Smooth muscle cell of the brain vasculature (primary cell): ENCODE results near the gene DDX11.
"Not testable (repeated sequence)": the region's sequence is repeated elsewhere in the genome, so short reads cannot be mapped to it uniquely, and the experiment has no call there.

ENCODE experiments used
- DNase-seq: peaks from one replicate; pipeline ENCODE4 v3.0.0-alpha.2; 2012; ENCODE audit warnings: low read depth, low spot score

DDX11 gene

GRCh38 chr12:31066196-31066595 is 7.5 kb upstream of the DDX11 start:
- not testable (repeated sequence) for DNase-seq

- DNase-seq: not testable (repeated sequence)
Observed at GRCh38 chr12:31067656-31068055, 6.0 kb upstream of the DDX11 start.

- DNase-seq: not testable (repeated sequence)
Observed at GRCh38 chr12:31070971-31071740, 2.5 kb upstream of the DDX11 start.

GRCh38 chr12:31072962-31073361 is 698 bp upstream of the DDX11 start:
- not testable (repeated sequence) for DNase-seq

GRCh38 chr12:31074333-31074874 is 744 bp downstream of the DDX11 start:
- DNase-seq: not testable (repeated sequence)

GRCh38 chr12:31076150-31076549 is 2.5 kb downstream of the DDX11 start:
- not testable (repeated sequence) for DNase-seq

GRCh38 chr12:31077095-31077494 is 3.4 kb downstream of the DDX11 start:
- not testable (repeated sequence) for DNase-seq

GRCh38 chr12:31077998-31078397 is 4.3 kb downstream of the DDX11 start:
- DNase-seq: not testable (repeated sequence)

- not testable (repeated sequence) for DNase-seq
Observed at GRCh38 chr12:31079421-31079820, 5.8 kb downstream of the DDX11 start.

- DNase-seq: peak; percentile 33
Observed at GRCh38 chr12:31080221-31080620, 6.6 kb downstream of the DDX11 start.

GRCh38 chr12:31081274-31081673 is 7.6 kb downstream of the DDX11 start:
- DNase-seq: not testable (repeated sequence)

- not testable (repeated sequence) for DNase-seq
Observed at GRCh38 chr12:31084241-31084640, 10.6 kb downstream of the DDX11 start.

- DNase-seq: not testable (repeated sequence)
Observed at GRCh38 chr12:31086032-31086431, 12.4 kb downstream of the DDX11 start.

GRCh38 chr12:31087486-31087885 is 13.8 kb downstream of the DDX11 start:
- DNase-seq: not testable (repeated sequence)

GRCh38 chr12:31087956-31088355 is 14.3 kb downstream of the DDX11 start:
- DNase-seq: not testable (repeated sequence)

- DNase-seq: no peak
Observed at GRCh38 chr12:31089072-31089471, 15.4 kb downstream of the DDX11 start.

GRCh38 chr12:31091629-31092028 is 18.0 kb downstream of the DDX11 start:
- not testable (repeated sequence) for DNase-seq

- DNase-seq: not testable (repeated sequence)
Observed at GRCh38 chr12:31092718-31093117, 19.1 kb downstream of the DDX11 start.

- not testable (repeated sequence) for DNase-seq
Observed at GRCh38 chr12:31095080-31095860, 21.6 kb downstream of the DDX11 start.

- not testable (repeated sequence) for DNase-seq
Observed at GRCh38 chr12:31096251-31097065, 22.8 kb downstream of the DDX11 start.

GRCh38 chr12:31097819-31098218 is 24.2 kb downstream of the DDX11 start:
- DNase-seq: not testable (repeated sequence)
